ENCODE results near the gene CCNF. TPM values are rescaled to one million over a fixed set of nuclear protein-coding genes. Genes with fewer than 3 reads are reported as not detected.

CCNF gene
- total RNA-seq, 1 donor, result 26.8 TPM

DNA sequence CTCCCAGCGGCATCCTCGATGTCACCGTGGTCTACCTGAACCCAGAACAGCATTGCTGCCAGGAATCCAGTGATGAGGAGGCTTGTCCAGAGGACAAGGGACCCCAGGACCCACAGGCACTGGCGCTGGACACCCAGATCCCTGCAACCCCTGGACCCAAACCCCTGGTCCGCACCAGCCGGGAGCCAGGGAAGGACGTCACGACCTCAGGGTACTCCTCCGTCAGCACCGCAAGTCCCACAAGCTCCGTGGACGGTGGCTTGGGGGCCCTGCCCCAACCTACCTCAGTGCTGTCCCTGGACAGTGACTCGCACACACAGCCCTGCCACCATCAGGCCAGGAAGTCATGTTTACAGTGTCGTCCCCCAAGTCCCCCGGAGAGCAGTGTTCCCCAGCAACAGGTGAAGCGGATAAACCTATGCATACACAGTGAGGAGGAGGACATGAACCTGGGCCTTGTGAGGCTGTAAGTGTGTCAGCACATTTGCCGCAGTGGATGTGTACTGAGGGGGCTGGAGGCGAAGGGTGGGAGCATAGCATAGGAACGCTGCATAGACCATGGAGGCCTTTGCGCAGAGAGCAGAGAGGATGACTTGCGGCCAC is 27.4 kb downstream of the CCNF start:
- TF ChIP-seq, protein P1, sequence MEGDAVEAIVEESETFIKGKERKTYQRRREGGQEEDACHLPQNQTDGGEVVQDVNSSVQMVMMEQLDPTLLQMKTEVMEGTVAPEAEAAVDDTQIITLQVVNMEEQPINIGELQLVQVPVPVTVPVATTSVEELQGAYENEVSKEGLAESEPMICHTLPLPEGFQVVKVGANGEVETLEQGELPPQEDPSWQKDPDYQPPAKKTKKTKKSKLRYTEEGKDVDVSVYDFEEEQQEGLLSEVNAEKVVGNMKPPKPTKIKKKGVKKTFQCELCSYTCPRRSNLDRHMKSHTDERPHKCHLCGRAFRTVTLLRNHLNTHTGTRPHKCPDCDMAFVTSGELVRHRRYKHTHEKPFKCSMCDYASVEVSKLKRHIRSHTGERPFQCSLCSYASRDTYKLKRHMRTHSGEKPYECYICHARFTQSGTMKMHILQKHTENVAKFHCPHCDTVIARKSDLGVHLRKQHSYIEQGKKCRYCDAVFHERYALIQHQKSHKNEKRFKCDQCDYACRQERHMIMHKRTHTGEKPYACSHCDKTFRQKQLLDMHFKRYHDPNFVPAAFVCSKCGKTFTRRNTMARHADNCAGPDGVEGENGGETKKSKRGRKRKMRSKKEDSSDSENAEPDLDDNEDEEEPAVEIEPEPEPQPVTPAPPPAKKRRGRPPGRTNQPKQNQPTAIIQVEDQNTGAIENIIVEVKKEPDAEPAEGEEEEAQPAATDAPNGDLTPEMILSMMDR (IDR thresholded peaks at IDR 0.05; ENCODE audit: insufficient read depth, low read depth, low read length), result no peak
- no peak overlapping the region for H3K4me3 ChIP-seq (ENCODE audit: low read depth, low read length)
- no peak for DNase-seq (ENCODE audit: low read depth)

DNA sequence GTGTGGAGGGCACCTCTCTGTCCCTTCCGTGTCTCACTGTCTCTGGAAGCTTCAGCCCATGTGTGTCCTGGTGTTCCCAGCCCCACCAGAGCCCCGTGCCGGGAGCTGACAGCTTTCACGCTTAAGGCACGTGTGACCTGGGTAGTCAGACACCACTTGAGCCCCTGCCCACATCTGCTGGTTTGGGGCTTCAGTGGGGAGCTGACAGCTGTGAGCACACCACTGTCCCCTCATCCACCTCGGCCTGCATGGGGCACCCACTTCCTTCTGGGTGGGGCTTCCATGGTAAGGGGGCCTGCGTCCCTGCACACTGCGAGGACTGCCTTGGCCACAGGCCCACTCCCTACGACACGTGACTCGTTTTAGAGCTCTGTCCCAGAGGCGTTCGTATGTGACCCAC is 28.0 kb downstream of the CCNF start:
- no peak overlapping the region for H3K4me3 ChIP-seq (ENCODE audit: low read depth, low read length)
- DNase-seq (ENCODE audit: low read depth), result no peak
- TF ChIP-seq, protein P1 (IDR thresholded peaks at IDR 0.05; ENCODE audit: insufficient read depth, low read depth, low read length), result no peak

DNA sequence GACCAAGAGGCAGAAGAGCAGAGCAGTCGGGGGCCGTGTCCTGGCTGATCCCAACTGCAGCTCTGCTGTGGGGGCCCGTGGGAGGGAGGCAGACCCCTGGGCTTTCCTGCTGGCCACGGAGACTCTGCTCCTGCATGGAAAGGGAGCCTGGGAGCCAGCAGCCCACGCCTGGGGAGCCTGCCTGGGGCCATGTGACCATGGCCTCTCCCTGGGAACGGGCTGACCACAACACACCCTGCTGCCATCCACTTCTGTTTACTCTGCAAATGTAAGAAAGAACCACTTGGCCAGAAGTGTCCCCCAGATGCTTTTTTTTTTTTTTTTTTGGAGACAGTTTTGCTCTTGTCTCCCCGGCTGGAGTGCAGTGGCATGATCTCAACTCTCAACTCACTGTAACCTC is 28.7 kb downstream of the CCNF start:
- no peak overlapping the region for H3K4me3 ChIP-seq (ENCODE audit: low read depth, low read length)
- no peak for DNase-seq (ENCODE audit: low read depth)
- TF ChIP-seq, protein P1 (IDR thresholded peaks at IDR 0.05; ENCODE audit: insufficient read depth, low read depth, low read length), result no peak

DNA sequence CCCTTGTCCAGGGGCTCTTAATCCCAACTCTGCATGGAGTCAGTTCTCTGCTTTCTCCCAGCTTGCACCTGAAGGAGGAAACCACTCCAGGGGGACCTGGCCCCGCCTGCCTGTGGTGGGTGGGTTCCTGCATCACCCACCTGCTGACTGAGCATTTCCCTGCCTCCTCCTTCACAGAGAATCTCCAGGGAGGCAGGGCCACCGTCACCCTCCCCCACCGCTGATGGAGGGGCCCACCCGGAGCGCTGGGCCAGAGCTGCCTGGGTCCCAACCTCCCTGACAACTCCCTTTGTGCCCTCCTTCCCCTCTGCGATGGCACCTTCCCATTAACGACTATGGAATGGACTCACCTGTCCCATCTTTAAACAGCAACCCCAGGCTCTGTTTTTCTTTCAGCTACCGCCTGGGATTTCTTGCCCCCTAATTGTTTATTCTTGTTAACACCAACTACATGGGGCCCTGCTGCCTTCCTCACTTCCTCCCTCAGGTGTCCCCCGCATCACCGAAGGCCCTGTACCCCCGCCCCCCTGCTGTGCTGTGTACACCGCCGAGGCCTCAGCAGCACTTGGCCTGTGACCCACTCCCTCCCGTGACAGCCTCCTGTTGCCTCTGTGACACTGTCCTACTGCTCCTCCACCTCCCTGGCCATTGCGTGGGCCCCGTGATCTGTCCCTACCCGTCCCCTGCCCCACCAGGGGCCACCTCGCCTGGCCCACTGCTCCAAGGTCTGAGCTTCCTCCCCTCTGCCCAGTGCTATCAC is 29.8 kb downstream of the CCNF start:
- no peak for DNase-seq (ENCODE audit: low read depth)
- TF ChIP-seq, protein P1 (IDR thresholded peaks at IDR 0.05; ENCODE audit: insufficient read depth, low read depth, low read length), result no peak
- peak overlapping the region; percentile 69 for H3K4me3 ChIP-seq (ENCODE audit: low read depth, low read length)

DNA sequence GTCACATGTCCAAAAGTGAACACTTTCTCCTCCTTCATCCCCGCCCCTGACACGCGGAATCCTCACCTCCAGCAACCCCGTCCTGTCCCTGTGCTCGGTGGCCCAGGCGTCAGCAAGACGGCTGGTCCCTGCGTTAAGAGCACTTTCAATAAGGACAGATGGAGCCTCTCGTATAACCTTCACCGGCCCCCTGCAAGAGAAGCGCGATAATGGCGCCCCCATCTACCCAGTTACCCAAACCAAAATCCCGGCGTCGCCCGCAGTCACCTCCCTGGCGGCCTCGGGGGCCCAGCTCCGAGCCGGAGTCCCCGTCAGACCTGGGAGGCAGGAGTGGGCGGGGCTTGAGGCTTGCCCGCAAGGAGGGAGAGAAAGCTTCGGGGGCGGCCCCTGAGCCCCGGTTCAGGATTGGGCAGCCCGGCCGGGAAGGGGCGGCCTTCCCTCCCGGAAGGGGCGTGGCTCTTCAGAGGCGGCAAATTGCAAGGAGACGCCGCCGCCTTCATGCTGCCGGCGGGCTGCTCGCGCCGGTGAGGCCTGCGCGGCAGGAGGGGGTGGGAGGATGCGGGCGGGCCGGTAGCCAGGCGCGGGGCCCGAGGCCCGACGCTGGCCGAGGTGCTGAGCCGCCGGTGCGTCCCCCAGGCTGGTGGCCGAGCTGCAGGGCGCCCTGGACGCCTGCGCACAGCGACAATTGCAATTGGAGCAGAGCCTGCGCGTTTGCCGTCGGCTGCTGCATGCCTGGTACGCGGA is 30.6 kb downstream of the CCNF start, which contains the start of gene TEDC2:
Gene TEDC2, plus strand, starts transcription at position 463 of the 744 bp plus-strand sequence. Its CDS starts 36 bp downstream, at position 499.
- TF ChIP-seq, protein P1 (IDR thresholded peaks at IDR 0.05; ENCODE audit: insufficient read depth, low read depth, low read length), result no peak

DNA sequence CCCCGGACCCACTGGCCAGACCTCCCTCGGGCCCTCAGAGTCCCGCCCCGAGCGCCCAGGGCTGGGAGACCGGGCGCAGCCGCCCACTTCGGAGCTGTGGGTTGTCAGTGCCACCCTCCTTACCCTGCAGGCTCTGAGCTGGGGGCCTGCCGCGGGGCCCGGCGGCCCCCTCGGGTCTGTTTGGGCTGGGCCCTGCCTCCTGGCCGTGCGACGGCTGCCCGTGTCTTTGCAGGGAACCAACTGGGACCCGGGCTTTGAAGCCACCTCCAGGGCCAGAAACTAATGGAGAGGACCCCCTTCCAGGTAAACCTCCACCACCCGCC is 31.1 kb downstream of the CCNF start:
- no peak for DNase-seq (ENCODE audit: low read depth)
- TF ChIP-seq, protein P1 (IDR thresholded peaks at IDR 0.05; ENCODE audit: insufficient read depth, low read depth, low read length), result no peak
- H3K4me3 ChIP-seq (ENCODE audit: low read depth, low read length), result peak overlapping the region; percentile 69

More for the DNA sequence above, 30.6 kb downstream of the CCNF start, which contains the start of gene TEDC2:
- DNase-seq (ENCODE audit: low read depth), result peak; percentile 91
- peak within 1 kb of the TSS; percentile 69 for H3K4me3 ChIP-seq (ENCODE audit: low read depth, low read length)
